K562 treated with DMSO at 1 percent for 12 hours (cell line): ENCODE data around the gene ZC3H12A. TPM values are rescaled to one million over a fixed set of nuclear protein-coding genes. Genes with fewer than 3 reads are reported as not detected.

ENCODE experiments used
- total RNA-seq: library from RNA; unstranded; fragments of 300-600 nt; gene quantifications from 2 replicates; pipeline ENCODE4 v1.2.3, GENCODE V29; 2022; ENCODE audit not compliant: insufficient read depth

Gene ZC3H12A
- total RNA-seq: 12.6 and 19.2 TPM in 2 replicates

DNA sequence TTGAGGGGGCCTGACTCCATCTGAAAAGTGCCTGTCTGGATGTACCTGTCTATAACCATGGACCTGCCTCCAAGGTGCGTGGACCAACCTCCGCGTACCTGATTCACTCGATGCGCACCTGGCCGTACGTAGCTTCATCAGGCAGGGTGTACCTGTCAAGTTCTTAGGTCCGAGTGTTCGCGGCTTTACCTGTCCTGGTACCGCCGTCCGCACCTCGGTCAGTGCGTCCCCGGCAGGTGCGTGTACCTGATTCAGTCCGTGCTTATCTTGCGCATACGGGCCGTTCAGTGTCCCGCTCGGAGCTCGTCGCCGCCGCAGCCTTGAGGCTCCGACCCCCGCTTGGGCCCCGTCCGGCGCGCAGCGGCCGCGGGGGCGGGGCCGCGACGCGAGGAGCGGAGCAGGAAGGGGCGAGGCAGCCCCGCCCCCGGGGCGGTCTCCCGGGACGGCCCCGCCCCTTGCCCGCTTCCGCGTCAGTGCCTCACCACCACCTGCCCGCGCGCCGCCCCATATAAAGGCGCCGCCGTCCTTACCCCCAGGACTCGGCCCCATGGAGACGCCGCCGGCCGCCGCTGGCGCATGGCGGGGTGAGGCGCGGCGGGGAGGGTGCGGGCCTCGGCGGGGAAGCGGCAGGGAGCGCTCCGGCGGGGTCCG is at the start of gene ZC3H12A:
TSS of gene ZC3H12A (plus strand) at position 535 of the 651 bp plus-strand sequence. CDS start 917 bp downstream, outside the sequence.

DNA sequence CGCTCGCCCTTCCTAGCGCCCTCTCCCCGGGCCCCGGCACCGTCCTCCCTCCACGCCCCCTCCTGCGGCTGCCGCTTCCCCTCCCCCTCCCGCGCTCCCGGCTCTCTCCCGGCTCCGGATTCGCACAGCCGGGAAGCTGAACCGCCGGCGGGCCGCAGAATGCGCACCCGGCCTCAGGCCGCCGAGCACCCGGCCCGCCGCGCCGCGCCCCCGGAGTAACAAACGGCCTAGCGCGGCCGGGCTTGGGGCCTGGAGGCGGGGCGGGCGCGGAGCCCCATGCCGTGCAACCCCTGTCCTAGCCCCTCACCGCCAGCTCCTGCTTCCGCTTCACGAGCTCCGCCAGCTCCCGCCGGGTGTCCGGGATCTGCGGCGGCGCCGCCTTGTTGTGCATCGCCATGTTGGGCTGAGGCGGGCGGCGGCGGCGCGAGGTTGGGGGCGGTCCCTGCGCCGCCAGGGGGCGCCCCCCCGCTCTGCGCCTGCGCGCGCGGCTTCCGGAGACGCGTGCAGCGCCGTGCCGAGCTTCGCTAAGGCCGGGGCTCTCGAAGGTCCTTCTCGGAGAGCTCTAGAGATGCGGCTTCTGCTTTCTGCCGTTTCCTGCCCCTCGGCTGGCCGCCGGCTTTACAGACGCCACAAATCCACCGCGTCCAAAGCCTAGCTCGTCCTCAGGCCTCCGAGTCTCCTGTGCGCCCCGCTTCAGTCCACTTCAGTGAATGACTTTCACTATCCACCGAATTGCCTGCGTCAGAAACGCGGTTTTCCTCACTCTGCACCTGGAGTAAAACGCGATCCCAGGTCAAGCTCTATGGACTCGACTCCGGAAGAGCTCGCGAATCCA is 40.2 kb downstream of the ZC3H12A start, which contains the start of gene MEAF6:
TSS of gene MEAF6 (minus strand) at position 417 of the 835 bp plus-strand sequence. CDS start at position 397, 20 bp downstream.

Other genes starting within 250 kb of the ZC3H12A start
- 59.5 and 89.1 TPM in 2 replicates for gene MEAF6, start 40.2 kb downstream of the ZC3H12A start, total RNA-seq
- gene SNIP1, start 79.7 kb downstream of the ZC3H12A start, total RNA-seq: 5.5 and 10.4 TPM in 2 replicates
- 0.60 and 5.6 TPM in 2 replicates for gene DNALI1, start 82.4 kb downstream of the ZC3H12A start, total RNA-seq
- 60.8 and 85.9 TPM in 2 replicates for gene GNL2, start 121.4 kb downstream of the ZC3H12A start, total RNA-seq
- not detected in 2 replicates for gene RSPO1, start 160.3 kb downstream of the ZC3H12A start, total RNA-seq
- gene CDCA8, start 217.9 kb downstream of the ZC3H12A start, total RNA-seq: 50.0 and 88.1 TPM in 2 replicates